Measurements from ENCODE around the gene OAF.

OAF gene

DNA sequence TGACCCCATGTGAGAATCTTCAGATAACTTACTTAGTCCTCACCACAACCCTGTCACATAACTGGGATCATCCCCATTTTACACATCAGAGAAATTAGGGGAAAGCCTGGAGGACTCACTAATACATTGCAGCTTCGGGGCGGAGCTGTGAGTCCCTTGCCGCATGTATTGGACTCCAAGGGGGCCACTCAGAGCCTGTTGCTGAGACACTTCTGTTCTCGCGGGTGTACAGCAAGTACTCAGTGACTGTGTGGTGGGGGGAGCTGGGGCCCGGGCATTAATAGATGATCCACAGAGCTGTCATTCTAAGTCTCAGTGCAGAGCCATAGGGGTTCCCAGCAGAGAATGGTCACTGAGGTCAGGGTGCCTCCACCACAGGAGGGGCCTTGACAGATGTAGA, 13.5 kb downstream of the OAF start:
- no peak for DNase-seq

DNA sequence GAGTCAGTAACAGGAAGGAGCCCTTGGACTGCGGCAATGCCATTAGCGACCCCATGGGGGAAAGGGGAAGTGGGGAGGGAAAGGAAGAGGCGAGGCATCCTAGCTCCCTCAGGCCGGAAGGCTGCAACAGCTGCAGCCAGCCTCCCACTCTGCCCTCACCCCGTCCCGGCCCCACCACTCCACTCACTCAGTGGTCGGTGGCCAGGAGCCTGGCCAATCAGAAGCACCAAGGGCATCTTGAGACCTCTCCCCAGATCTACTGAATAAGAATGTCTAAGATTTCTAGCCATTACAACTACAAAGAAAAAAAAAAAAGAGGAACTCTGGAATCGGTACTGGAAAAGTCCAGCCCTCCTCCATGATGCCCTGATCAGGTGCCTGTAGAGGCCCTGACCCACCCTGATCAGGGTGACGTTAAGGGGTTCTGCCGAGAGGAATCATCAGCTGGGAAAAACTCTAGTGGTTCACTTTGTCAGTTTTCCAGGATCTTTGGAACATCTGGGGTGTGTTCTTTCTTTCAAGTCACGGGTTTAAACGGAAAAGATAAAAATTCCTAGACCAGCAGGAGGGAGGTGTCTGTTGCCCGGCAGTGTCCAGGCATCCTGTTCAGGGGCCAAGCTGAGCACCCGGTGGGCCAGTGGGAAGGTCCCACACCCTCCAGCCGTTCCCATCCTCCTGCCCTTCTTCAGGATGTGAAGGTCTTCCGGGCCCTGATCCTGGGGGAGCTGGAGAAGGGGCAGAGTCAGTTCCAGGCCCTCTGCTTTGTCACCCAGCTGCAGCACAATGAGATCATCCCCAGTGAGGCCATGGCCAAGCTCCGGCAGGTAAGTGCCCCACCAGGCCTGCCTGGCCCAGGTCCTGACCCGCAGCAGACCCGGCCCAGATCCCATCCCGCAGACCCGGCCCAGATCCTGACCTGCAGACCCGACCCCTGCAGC, 14.4 kb downstream of the OAF start:
- peak; percentile 35 for DNase-seq

DNA sequence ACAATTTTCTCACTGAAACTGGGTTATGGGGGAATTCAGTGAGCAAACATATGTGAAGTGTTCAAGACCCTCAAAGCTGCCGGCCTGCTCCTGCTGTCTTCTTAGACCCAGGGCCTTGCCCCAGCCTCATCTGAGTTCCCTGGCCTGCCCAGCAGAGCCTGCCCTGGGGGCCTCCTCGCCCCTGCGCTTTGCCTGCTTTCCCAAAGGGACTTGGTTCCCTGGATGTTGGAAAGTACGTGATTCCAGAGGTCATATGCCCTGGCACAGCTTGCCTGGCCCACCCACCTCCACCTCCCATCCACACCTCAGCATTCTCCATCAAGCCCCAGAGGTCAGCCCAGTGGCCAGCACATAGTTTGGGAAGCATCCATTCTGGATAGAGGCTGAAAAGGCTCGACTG, 15.4 kb downstream of the OAF start:
- no peak for DNase-seq

DNA sequence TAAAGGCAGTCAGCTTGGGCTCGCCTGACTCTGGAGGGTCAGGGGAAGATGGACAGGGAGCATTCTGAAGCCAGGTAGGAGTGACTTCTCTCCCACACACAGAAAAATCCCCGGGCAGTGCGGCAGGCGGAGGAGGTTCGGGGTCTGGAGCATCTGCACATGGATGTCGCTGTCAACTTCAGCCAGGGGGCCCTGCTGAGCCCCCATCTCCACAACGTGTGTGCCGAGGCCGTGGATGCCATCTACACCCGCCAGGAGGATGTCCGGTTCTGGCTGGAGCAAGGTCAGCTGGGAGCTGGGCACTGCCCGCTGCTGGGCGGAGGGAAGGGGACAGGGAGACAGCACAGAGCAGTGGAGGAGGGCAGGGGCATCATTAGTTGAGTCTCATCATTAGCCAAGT, 15.9 kb downstream of the OAF start:
- DNase-seq = no peak

DNA sequence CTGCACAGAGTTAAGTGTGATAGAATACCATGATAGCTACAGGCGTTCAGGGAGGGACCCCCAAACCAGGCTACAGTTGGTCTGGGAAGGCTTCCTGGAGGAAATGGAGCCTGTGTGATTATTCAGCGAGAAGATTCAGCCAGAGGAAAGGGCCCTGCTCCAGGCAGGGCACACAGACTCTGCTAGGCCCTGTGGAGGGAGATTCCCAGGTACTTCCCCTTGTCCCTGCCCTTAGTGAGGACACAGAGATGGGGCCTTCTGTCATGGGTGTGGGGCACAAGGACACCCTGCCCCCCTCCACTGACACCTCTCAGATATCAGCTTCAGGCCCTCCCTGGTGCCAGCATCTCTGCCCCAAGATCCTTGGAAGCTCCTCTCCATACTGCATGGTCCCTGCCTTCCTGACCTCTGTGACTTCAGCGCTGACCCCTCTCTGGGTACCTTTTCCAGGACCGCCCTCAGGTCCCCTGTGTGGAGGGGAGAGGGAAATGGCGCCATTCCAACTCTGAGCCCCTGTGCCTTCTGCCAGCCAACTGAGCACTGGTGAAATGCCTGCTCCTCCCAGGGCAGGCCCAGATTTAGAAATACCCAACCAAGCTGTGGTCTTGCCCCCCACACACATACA, 16.5 kb downstream of the OAF start:
- no peak for DNase-seq

DNA sequence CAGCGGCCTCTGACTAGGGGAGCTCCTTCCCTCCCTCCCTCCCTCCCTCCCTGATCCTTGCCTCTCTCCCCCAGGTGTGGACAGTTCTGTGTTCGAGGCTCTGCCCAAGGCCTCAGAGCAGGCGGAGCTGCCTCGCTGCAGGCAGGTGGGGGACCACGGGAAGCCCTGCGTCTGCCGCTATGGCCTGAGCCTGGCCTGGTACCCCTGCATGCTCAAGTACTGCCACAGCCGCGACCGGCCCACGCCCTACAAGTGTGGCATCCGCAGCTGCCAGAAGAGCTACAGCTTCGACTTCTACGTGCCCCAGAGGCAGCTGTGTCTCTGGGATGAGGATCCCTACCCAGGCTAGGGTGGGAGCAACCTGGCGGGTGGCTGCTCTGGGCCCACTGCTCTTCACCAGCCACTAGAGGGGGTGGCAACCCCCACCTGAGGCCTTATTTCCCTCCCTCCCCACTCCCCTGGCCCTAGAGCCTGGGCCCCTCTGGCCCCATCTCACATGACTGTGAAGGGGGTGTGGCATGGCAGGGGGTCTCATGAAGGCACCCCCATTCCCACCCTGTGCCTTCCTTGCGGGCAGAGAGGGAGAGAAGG, 18.1 kb downstream of the OAF start:
- DNase-seq = no peak

DNA sequence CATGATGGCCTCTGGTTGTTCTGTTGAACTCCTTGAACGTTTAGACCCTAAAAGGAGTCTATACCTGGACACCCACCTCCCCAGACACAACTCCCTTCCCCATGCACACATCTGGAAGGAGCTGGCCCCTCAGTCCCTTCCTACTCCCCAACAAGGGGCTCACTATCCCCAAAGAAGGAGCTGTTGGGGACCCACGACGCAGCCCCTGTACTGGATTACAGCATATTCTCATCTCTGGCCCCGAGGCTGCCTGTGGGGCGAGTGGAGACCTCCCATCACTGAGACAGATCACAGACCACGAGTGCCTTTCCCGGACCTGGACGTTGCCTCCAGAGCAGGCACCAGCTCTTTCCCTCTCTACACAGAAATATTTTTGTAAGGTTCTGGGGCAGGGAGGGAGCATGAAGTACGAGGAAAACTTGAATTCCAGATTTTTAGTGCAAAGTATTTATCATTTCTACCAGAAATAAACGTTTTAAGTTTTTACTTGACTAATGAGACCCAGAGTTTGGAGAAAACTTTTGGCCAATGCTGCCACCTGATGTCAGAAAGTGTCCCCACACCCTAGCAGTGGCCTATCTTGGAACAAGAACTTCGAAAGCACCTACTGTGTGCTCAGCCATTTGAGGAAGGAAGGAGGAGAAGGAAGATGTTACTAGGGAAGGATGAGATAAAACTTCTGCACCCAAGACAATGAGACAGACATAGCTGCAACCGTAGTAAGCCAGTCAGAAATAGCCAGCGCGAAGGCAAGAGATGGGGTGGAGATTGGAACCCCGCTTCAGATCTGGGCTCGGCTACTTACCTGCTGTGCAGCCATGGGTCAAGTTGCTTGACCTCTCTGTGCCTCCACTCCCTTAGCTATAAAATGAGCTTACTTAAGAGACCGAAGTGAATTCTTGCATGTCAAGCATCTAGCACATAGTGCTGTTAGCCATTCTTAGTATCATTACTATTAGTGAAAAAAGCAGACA, 18.9 kb downstream of the OAF start:
- DNase-seq = no peak

DNA sequence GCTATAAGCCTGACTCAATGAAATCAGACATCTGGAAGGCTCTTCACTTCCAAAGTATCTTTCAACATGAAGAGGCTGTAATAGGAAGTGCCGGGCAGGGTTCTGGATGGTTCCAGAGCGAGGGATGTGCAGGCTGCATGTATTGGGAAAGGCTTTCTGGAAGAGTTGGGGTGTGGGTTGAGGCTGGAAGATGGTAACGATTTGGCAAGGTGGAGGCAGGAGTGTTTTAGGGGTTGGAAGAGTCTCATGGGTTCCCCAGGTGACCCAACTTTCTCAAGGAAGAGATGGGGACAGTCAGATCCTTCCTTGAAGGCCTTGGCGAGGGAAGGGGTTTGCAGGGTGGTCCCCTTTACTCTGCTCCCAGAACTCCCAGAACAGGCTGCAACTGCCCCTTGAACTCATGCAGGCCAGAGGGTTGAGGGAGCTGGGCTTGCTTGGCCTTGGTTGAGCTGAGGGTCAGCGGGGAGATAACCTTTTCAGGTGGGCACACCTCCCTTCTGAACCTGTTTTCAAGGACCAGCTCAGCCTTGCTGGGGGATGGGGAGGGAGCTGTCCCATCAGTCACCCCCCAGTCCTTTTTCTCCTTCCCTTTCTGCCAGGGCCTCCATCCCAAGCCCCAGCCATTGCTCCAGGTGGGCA, 19.7 kb downstream of the OAF start:
- DNase-seq = no peak

DNA sequence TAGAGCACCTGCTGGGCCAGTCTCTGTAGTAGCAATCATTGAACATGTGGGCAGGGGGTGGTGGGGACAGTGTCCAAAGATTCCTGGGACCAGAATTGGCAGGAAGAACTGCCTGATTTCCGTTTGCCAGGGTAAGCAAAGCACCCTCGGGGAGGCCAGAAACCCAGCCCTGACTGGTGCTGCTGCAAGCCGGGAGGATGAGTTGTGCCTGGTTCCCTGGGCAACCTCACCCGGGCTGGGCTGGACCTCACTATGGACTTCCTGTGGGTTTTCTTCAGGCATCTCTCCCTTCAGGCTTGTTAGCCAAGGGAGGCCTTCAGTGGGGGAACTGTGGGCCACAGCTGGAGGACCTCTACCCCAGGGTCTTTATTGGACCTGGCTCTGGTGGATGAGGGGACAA, 21.1 kb downstream of the OAF start:
- no peak for DNase-seq

DNA sequence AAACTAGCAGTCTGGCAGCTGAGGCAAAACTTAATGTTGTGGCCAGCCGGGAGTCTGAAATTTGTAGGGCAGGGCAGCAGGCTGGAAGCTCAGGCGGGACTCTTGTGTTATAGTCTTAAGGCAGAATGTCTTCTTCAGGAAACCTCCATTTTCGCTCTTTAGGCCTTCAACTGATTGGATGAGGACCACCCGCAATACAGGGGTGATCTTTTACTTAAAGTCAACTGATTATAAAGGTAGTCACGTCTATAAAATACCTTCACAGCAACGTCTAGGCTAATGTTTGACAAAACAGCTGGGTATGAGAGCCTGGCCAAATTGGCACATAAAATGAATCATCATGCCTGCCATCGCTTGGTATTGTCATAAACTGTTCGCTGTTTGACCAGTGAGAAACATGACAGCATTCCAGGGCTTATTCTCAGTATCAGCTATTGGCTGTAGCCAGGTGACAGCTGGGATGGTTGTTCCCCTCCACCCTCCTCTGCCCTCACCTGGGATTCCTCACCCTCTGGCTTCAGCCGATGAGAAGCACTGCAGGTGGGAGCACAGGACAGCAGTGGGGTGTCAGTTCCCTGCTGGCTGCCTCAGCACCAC, 22.5 kb downstream of the OAF start:
- no peak for DNase-seq

DNA sequence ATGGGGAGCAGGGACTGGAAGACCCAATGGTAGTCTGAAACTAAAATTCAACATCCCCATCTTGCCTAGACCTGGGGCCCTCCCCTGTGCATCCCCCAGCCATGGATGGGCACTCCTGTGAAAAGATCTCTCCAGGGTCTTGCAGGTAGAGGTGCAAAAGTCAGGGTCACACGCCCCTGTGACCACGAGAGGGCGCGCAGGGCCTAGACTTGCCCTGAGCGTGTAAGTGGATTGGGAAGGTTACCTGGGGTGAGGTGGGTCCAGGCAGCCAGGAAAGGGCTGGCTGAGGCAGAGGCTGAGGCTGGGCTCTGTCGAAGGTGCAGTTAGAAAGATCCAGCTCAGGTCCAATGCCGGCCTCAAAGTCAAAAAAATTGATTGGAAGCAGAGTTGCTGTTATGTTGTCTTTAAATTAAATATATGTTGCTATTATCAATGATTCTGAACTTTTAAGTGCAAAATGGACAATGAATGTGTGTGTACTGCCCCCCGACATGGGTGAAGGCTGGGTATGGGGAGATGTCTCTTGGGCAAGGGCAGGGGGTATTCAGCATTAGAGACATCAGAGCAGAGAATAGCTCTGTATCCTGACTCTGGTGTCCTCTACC, 24.3 kb downstream of the OAF start:
- DNase-seq = peak; percentile 27

DNA sequence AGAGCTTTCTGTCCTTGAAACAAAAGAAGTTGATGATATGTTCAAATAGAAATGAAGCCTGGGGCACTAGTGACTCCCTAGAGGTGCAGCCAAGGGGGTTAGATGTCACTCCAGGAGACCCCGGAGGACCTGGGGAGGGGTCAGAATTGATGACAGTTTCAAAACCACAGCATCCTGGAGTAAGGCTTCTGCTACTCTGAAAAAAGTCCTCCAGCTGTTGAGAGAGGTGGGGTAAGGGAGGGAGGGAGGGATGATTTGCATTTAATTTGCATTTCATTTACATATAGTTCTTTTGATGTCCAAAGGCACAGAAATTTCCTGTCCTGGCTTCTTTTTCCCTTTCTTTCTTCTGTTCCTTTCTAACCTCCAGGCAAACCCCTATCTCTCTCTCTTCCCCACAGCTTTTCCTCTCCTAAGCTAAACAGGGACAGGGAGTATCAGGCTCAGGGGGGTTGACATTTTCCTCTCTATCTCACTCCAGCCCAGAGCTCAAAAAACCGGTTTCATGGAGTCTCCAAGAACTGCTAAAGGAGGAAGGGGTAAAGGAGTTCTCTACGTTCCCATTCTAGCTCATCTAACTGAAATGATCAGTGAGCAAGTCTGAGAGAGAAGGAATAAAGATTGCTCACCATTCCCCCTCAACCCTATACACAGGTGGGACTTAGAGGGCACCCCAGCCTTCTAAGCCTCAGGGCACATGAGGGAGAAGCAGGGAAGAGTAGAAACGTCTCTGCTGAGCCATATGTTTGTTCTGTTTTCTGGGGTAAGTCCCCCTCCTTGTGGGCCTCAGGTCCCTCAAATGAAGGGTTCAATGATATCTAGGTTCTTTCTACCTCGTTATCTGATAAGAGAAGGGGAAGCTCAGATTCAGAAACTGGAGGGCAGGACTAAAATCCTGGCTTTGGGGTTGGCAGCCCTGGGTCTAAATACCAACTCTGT, 25.6 kb downstream of the OAF start:
- DNase-seq = no peak

DNA sequence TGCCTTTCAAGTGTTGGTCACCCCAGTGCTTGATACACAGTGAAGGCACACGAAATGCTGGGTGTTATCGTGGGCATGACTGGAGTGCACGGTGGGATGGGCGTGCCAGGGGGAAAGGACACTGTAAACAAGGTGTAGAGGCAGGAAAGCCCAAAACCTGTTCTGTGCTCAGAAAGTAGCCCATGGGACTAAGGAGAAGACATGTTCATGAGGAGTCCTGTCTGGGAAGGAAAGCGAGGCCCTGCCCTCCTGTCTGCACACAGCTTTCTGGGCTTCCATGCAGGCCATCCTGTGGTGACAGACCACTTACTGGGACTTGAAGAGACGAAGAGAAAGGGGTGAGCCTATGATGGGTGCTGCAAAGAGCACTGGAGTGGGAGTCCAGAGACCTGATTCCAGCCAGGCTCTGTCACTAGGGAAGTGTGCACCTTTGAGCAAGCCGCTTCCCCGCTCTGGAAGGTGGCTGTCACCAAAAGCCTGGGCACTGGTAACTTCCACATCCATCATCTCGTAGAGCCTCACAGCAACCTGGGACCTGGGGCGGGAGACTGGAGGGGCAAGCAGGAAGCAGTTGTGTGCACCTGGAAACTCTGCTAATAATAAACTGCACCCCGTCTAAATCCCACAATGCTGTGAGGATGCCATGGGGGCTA, 28.3 kb downstream of the OAF start:
- no peak for DNase-seq

DNA sequence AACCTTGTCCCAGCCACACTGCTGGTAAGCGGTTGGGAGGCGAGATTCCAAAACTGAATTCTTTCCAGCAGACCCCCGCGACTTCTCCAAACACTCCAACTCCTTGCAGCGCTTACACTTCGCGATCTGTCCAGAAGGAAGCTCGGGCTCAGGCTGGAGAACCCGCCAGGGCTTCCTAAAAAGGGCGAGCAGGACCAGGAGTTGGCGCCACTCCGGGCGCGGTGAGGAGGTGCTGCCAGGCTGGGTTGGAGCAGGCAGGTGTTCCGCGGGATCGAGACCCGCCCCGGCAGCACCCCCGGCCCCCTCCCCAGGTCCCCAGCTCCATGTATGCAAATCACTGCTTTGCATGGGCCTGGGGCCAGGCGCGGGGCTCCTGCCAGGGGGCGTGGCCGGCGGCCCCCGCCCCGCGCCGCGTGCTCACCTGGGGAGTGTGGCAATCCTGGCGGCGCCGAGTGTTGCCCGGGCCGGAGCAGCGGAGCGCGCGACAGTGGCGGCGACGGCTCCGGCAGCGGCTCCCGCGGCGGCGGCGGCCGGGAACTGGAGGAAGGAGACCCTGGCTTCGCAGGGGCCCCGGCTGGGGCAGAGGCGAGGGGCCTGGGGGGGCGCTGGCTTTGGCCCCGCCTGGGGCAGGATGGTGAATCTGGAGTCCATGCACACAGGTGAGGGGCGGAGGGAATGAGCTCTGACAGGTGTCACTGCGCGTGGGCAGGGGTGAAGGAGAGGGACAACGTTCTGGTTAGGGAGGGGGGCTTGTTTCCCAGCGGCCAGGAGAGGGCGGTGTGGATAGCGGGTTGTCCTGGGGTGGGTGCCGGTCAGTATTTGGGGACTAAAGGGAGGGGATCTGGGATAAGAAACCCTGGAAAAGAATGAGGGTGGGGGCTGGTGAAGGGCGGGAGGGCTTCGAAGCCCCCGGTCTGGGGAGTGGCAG, 29.1 kb downstream of the OAF start, which contains the start of gene POU2F3:
Gene POU2F3 (plus strand): TSS at position 428 of the 928 bp plus-strand sequence. CDS start 204 bp downstream, at position 632.
- DNase-seq = no peak

DNA sequence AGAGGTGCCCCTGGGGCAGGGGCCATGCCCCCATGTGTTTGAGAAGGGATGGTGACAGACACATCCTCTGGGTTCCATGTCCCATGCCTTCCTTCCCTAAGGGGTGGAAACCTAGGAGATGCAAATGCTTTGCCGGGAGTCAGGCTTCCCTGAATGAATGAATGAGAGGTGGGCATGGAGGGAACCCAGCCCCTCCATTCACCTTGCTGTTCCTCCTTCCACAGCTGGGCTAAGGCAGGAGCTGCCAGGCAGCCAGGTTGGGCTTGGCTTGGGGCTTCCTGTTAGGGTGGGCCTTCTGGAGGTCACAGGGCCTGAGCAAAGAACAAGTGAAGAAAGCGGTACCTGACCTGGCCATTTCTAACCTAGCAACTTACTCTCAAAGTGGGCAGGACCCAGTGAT, 30.0 kb downstream of the OAF start:
- DNase-seq = no peak

DNA sequence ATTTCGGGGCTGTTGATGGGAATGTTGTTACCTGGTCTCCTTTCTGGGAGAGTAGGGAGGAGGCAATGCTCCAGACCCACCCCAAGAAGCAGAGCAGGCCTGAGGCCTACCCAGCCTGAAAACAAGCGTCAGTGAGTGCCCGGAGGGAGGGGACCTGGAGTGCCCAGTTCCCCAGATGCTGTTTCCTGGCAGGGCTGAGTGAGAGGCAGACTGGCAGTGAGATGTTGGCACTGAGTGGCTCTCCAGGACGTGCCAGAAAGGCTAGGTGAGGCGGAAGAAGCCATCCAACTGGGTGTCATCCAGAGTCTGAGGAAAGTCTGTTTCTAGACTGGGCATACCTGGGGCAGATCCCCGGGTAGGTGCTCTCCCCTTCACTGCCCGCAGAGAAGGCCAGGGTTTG, 30.4 kb downstream of the OAF start:
- DNase-seq = no peak

DNA sequence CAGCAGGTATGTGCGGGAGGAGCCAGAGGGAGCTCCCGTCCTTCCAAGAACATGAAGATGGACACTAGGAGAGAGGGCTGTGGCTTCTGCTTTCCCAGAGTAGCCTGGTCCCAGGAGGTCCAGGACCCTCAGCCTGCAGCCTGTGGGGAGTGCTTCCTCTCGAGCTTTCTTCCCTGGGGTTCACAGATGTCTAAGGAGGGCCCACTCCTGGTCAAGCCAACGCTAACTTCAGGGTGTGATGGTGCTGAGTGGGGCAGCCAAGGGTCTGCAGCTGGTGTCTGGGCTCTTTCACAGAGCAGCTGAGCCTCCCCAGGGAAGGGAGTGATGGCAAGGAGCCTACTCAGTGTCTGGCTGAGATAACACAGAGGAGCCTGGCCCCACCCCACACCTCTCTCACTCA, 32.4 kb downstream of the OAF start:
- DNase-seq = no peak
